ENCODE data around the gene UTY. TPM values are rescaled to one million over a fixed set of nuclear protein-coding genes. Genes with fewer than 3 reads are reported as not detected.

UTY gene
- total RNA-seq, 1 experiment from 2014 or later: 5.9 TPM

DNA sequence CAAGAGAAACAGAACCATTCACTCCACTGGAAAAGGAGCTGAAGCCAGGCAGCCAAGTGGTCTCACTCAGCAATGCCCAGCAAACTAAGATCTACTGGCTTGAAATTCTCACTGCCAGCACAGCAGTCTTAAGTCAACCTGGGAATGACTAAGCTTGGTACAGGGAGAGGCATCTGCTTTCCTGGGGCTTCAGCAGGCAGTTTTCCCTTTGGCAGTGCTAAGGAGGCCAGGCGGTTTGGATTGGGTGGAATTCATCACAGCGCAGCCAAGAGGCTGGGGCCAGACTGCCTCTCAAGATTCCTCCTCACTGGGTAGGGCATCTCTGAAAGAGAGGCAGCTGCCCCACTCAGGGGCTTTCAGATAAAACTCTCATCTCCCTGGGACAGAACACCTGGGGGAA is 149.2 kb downstream of the UTY start:
- ChIA-PET RAD21 (ENCODE audit: low non-redundant PET in 1 of 2, low total read pairs in 2 of 2, uncharacterized antibody in 2 of 2, unreplicated experiment in 2 of 2) (no interaction called here), CTCF (no interaction called here), POLR2A (no interaction called here)
- H4K20me1 ChIP-seq (ENCODE audit: insufficient read depth): no peaks in the 10 kb centered on the region
- H3K9me2 ChIP-seq (ENCODE audit: insufficient read depth): no peaks in the 10 kb centered on the region
- H3K27ac ChIP-seq (ENCODE audit: low read depth, low read length): no peak overlapping the region
- H3K4me2 ChIP-seq (ENCODE audit: low read length): no peak overlapping the region
- H3K9ac ChIP-seq (ENCODE audit: low read length): no peak overlapping the region
- no peak overlapping the region for H2AFZ ChIP-seq (ENCODE audit: low read depth, low read length, poor library complexity, severe bottlenecking)
- no peak overlapping the region for H3K4me3 ChIP-seq (replicated peaks in 1 of 2; ENCODE audit: low read depth in 1 of 2, low read length in 2 of 2)
- H3K36me3 ChIP-seq (ENCODE audit: control insufficient read depth in 1 of 2, insufficient read depth in 2 of 2, low read length in 2 of 2): no peaks in the 10 kb centered on the region
- no peaks in the 10 kb centered on the region for H3K27me3 ChIP-seq (ENCODE audit: insufficient read depth, low read length)
- intact Hi-C loops (cut with micrococcal nuclease): no loop called here
- ATAC-seq (no peak), DNase-seq (ENCODE audit: low read depth, low spot score) (no peak)
- no TSS peak for BruUV-seq (replicated peaks)
- H3K4me1 ChIP-seq (ENCODE audit: control insufficient read depth in 1 of 2, insufficient read depth in 2 of 2, low read length in 2 of 2): no peaks in the 10 kb centered on the region
- H3K9me3 ChIP-seq (ENCODE audit: control insufficient read depth in 1 of 2, insufficient read depth in 1 of 2, low read depth in 1 of 2, low read length in 2 of 2): no peaks in the 10 kb centered on the region
- H3K79me2 ChIP-seq (ENCODE audit: insufficient read depth, low read length): no peaks in the 10 kb centered on the region
- no peak for TF ChIP-seq JUND (IDR thresholded peaks at IDR 0.05)
- no peak for TF ChIP-seq POLR2A (IDR thresholded peaks at IDR 0.05; ENCODE audit: borderline replicate concordance, extremely low read depth, insufficient read depth, insufficient read length)
- TF ChIP-seq MAX (IDR thresholded peaks at IDR 0.05): no peak
- TF ChIP-seq FOSL1 (IDR thresholded peaks at IDR 0.05; ENCODE audit: low read depth): no peak
- no peak for TF ChIP-seq SP1 (IDR thresholded peaks at IDR 0.05; ENCODE audit: low read depth)
- no peak for TF ChIP-seq TCF7L2 (IDR thresholded peaks at IDR 0.05; ENCODE audit: borderline replicate concordance, extremely low read depth, insufficient read depth, insufficient read length)
- no peak for TF ChIP-seq ELF1 (IDR thresholded peaks at IDR 0.05; ENCODE audit: borderline replicate concordance, low read depth)
- no peak for TF ChIP-seq CEBPB (IDR thresholded peaks at IDR 0.05; ENCODE audit: low read depth)
- TF ChIP-seq YY1 (IDR thresholded peaks at IDR 0.05; ENCODE audit: extremely low read depth, insufficient replicate concordance, low read depth, low read length): no peak
- TF ChIP-seq ZFX (IDR thresholded peaks at IDR 0.05): no peak
- no peak for TF ChIP-seq ZNF274 (IDR thresholded peaks at IDR 0.05; ENCODE audit: low read depth, low read length)
- TF ChIP-seq, protein P1, sequence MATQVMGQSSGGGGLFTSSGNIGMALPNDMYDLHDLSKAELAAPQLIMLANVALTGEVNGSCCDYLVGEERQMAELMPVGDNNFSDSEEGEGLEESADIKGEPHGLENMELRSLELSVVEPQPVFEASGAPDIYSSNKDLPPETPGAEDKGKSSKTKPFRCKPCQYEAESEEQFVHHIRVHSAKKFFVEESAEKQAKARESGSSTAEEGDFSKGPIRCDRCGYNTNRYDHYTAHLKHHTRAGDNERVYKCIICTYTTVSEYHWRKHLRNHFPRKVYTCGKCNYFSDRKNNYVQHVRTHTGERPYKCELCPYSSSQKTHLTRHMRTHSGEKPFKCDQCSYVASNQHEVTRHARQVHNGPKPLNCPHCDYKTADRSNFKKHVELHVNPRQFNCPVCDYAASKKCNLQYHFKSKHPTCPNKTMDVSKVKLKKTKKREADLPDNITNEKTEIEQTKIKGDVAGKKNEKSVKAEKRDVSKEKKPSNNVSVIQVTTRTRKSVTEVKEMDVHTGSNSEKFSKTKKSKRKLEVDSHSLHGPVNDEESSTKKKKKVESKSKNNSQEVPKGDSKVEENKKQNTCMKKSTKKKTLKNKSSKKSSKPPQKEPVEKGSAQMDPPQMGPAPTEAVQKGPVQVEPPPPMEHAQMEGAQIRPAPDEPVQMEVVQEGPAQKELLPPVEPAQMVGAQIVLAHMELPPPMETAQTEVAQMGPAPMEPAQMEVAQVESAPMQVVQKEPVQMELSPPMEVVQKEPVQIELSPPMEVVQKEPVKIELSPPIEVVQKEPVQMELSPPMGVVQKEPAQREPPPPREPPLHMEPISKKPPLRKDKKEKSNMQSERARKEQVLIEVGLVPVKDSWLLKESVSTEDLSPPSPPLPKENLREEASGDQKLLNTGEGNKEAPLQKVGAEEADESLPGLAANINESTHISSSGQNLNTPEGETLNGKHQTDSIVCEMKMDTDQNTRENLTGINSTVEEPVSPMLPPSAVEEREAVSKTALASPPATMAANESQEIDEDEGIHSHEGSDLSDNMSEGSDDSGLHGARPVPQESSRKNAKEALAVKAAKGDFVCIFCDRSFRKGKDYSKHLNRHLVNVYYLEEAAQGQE (IDR thresholded peaks at IDR 0.05; ENCODE audit: low read depth): no peak
- no peak for TF ChIP-seq CTCF (IDR thresholded peaks at IDR 0.05 in 2 of 3, conservative IDR thresholded peaks at IDR 0.05 in 1 of 3; ENCODE audit: borderline replicate concordance in 1 of 3, insufficient read depth in 1 of 3, low read depth in 2 of 3, low read length in 2 of 3)
- no peak for TF ChIP-seq EZH2 (IDR thresholded peaks at IDR 0.05)
- TF ChIP-seq CBX3 (IDR thresholded peaks at IDR 0.05; ENCODE audit: low read depth): no peak
- TF ChIP-seq, protein P2, sequence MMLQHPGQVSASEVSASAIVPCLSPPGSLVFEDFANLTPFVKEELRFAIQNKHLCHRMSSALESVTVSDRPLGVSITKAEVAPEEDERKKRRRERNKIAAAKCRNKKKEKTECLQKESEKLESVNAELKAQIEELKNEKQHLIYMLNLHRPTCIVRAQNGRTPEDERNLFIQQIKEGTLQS (IDR thresholded peaks at IDR 0.05): no peak
- TF ChIP-seq ZBTB33 (IDR thresholded peaks at IDR 0.05; ENCODE audit: extremely low read depth, insufficient replicate concordance, low read length): no peak
- no peak for TF ChIP-seq EGR1 (IDR thresholded peaks at IDR 0.05; ENCODE audit: low read depth)
- no peak for TF ChIP-seq POLR2AphosphoS5 (IDR thresholded peaks at IDR 0.05; ENCODE audit: low read depth, low read length)
- TF ChIP-seq RAD21 (IDR thresholded peaks at IDR 0.05; ENCODE audit: low read depth): no peak
